Measurements from ENCODE around the gene RAB11FIP4.

Gene RAB11FIP4

GRCh38 chr17:31366088-31366487, 25.4 kb upstream of the RAB11FIP4 start:
- TF ChIP-seq CTCF (IDR thresholded peaks at IDR 0.05; ENCODE audit: borderline replicate concordance, insufficient read depth, low read depth, low read length): no peak
- H3K4me3 ChIP-seq (ENCODE audit: low read depth, low read length): no peak overlapping the region

DNA sequence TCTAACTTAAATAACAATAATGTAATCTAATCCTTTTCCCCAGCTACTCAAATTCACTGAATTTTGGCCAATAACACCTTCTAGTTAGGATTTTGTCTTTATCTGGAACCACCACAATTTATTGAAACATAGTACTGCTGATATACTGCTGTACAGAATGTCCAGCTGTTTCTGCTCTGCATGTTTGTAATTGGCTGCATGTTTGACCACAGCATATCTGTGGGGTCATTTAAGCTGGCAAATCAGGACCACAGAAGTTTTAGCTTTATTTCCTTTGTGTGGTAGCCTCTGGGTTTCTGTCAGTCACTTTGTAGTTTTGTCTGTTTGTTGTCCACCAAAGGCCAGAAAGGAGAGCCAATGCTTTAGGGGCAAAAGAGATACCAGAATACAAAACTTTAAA, 22.2 kb upstream of the RAB11FIP4 start:
- TF ChIP-seq CTCF (IDR thresholded peaks at IDR 0.05; ENCODE audit: borderline replicate concordance, insufficient read depth, low read depth, low read length): no peak
- H3K4me3 ChIP-seq (ENCODE audit: low read depth, low read length): no peak overlapping the region

GRCh38 chr17:31371511-31372097, 19.9 kb upstream of the RAB11FIP4 start:
- H3K4me3 ChIP-seq (ENCODE audit: low read depth, low read length): no peak overlapping the region

DNA sequence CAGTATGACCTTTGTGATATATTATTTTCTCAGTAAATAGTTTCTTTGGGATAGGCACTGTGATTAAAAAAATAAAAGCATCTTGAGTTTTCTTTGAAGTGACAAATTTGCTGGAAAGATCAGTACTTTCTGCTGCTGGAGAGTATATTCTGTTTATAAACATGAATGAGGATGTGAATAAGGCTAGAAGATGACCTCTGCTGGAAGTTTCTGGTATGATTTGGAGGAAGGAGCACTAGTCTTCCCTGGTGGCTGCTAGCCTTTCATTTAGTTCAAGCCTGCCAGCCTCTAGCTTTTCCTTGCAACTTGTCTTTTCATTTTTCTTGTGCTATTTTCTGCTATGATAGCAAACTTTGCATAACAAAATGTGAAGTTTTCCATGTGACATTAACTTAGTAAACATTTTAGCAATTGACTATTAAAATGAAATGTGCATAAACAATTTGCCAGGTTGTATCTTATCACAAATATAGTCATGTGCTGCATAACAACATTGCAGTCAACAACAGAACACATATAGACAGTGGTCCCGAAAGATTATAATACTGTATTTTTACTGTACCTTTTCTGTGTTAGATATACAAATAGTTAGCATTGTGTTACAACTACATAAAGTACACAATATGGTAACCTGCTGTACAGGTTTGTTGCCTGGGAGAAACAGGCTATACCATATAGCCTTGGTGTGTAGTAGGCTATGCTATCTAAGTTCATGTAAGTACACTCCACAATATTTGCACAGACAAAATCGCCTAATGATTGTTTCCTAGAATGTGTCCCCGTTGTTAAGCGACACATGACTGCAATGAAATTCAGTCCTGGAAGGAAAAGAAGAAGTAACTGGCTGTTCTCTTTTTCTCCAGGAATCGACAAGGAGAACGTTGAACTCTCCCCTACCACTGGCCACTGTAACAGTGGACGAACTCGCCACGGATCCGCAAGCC, 18.1 kb upstream of the RAB11FIP4 start:
- TF ChIP-seq CTCF (IDR thresholded peaks at IDR 0.05; ENCODE audit: borderline replicate concordance, insufficient read depth, low read depth, low read length): peak; percentile 53; the same call in 1 of the 2 replicates
- H3K4me3 ChIP-seq (ENCODE audit: low read depth, low read length): no peak overlapping the region

More at GRCh38 chr17:31371511-31372097, 19.9 kb upstream of the RAB11FIP4 start:
- no peak for TF ChIP-seq CTCF (IDR thresholded peaks at IDR 0.05; ENCODE audit: borderline replicate concordance, insufficient read depth, low read depth, low read length)

GRCh38 chr17:31374094-31374447, 17.4 kb upstream of the RAB11FIP4 start:
- H3K4me3 ChIP-seq (ENCODE audit: low read depth, low read length): no peak overlapping the region
- TF ChIP-seq CTCF (IDR thresholded peaks at IDR 0.05; ENCODE audit: borderline replicate concordance, insufficient read depth, low read depth, low read length): no peak

DNA sequence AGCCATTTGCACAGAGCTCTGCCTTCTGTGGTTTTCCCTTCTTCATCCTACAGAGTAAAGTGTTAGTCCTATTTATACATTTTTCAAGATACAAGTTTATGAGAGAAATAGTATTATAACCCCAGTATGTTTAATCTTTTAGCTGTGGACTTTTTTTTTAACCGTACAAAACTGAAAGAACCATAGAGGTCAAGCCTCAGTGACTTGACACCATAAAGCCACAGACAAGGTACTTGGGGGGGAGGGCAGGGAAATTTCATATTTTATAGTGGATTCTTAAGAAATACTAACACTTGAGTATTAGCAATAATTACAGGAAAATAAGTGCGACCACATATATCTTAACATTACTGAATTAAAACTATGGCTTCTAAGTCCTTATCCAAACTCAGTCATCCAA, 17.0 kb upstream of the RAB11FIP4 start:
- no peak for TF ChIP-seq CTCF (IDR thresholded peaks at IDR 0.05; ENCODE audit: borderline replicate concordance, insufficient read depth, low read depth, low read length)
- H3K4me3 ChIP-seq (ENCODE audit: low read depth, low read length): no peak overlapping the region

- H3K4me3 ChIP-seq (ENCODE audit: low read depth, low read length): no peak overlapping the region
- no peak for TF ChIP-seq CTCF (IDR thresholded peaks at IDR 0.05; ENCODE audit: borderline replicate concordance, insufficient read depth, low read depth, low read length)
These were observed 12.8 kb upstream of the RAB11FIP4 start for GRCh38 chr17:31378638-31379037.

Data from GM12875 (cell line).